NOMO-1 (cell line): ENCODE measurements around the gene PNMT.

Experiments
- DNase-seq, 2 experiments: peaks; one replicate each; lab custom pipeline; 2025; ENCODE audit not compliant: unreplicated experiment in 2 of 2; lab: John Stamatoyannopoulos, UW

Gene PNMT

DNA sequence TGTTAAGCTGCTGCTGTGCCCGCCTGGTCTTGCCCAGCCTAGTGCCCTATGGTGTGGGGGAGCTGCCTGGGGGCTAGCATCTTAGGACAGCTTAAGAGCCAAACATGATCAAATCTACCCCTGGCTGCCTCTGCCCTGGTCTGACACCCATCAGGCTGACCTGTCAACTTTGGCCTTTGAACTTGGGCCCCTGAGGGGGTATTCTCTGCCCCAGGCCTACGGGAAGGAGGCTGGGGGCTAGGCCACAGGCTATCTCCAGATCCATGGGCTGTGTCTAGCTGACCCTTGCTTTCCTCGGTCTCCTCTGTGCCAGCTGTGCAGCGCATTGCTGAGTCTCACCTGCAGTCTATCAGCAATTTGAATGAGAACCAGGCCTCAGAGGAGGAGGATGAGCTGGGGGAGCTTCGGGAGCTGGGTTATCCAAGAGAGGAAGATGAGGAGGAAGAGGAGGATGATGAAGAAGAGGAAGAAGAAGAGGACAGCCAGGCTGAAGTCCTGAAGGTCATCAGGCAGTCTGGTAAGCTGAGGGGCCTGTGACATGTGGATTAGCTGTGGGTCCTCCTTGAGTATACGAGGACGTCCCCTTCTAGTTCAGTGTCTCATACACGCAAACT is 34.6 kb upstream of the PNMT start:
- DNase-seq: no peak

DNA sequence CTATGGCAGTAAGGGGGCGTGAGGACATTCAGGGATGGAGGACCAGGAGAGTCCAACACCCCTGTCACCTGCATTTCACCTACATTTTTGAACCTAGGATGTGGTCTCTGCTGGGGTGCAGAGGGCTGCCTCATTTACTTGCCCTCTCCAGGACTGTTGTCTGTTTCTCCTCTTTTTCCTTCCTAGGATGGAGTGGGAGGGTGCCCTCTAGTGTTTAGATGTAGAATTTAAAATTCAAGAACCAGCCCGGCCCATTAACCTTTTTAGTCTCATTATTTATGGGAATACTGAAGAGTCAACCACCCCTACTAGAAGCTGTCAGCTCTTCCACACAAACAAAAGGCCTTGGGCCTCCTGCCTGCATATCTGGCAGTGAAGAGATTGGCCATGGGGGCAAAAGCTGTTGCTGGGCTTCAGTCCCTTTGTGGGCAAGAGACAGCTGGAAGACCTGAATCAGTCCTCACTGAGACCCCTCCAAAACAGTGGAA is 33.8 kb upstream of the PNMT start:
- DNase-seq: peak in 1 of 2 experiments; percentile 27

DNA sequence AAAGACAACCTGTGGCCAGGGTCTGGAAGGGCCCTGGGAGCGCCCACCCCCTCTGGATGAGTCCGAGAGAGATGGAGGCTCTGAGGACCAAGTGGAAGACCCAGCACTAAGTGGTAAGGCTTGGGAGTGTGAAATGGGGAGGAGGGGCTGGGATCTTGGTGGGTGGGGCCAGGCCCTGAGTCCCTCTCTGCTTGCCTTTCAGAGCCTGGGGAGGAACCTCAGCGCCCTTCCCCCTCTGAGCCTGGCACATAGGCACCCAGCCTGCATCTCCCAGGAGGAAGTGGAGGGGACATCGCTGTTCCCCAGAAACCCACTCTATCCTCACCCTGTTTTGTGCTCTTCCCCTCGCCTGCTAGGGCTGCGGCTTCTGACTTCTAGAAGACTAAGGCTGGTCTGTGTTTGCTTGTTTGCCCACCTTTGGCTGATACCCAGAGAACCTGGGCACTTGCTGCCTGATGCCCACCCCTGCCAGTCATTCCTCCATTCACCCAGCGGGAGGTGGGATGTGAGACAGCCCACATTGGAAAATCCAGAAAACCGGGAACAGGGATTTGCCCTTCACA is 32.6 kb upstream of the PNMT start:
- no peak for DNase-seq

DNA sequence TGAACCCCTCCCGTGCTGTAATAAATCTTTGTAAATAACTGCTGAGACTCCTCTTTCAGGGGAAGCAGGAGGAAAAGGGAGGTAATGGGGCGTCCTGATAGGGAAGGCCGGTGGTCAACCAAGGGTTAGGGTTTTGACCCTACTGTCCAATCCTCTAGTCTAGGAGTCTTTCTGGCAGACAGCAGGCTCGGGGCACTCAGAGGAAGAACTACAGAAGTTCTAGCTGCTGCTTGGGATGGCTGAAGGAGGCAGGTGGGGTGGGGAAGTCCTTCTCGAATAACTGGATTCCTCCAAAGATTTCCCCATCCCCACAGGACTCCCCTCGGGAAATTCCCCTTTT is 31.7 kb upstream of the PNMT start:
- no peak for DNase-seq

DNA sequence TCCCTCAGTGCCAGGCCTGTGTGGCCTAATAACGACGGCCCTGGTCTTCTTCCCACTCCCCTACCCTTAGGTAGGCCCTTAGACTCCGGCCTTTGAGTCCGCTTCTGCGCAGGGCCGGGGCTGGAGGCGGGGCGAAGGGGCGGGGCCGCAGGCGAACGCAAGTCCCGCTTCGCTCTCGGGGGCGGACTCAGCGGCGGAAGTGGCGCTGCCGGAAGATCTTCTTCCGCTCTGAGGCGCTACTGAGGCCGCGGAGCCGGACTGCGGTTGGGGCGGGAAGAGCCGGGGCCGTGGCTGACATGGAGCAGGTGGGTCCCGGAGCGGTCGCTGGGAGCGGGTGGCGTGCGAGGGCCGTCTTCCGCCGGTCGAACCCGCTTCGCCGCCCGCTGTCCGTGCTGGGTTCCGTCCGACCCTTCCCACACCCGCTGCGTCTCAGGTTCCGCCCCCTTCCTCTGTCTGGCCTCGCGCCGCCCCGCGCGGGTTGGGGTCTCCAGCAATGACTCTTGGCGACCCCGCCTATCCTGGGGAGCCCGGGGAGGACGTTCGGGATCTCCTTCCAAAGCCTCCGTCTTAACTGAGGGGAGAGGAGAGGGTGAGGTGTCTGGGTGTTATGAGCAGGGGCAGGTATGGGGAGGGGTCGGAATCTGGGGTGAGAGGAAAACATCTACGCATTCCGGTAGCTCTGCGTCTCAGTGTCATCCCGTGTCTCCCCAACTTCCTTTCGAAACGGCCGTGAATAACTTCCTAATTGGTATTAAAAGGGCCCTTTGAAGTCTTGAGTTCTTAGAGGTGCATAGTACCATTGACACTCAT is 31.1 kb upstream of the PNMT start, which contains the start of gene STARD3:
Gene STARD3, plus strand, starts transcription at position 218 of the 810 bp plus-strand sequence. CDS start 16,388 bp downstream, outside the sequence.
- peak; percentile 71 to 84 for DNase-seq

DNA sequence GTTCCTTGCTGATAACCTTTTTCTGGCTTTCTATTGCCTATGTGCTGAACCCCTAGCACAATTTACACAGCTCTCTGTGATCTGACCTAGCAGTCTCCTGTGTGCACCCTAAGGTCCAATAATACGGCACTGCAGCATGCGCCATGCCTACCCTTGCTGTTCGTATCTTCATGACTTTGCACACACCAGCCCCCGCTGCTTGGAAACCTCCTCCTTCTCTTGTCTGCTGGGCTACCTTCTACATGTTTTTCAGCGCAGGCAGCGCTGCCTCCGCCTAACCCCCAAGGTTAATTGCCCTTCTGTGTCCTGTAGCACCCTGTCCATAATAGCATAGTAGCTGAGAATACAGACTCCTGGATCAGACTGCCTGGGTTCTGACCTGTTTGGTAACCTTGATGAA is 29.9 kb upstream of the PNMT start:
- DNase-seq: no peak

DNA sequence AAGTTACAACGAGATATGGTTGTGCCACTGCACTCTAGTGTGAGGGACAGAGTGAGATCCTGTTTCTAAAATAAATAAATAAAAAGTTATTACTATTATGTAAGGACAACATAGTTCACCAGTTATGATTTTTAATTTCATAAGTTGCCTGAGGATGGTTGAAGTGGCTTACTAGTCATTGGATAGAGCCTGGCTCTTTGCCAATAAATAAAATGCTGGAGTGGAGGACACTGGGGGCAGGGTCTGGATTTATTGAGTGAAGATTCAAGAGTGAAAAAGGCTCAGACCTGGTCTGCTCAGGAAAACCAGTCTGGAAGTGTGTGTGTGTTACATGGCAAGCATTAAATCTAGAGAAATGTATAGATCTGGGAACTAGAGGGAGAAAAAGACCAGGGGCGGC is 29.2 kb upstream of the PNMT start:
- DNase-seq: no peak

DNA sequence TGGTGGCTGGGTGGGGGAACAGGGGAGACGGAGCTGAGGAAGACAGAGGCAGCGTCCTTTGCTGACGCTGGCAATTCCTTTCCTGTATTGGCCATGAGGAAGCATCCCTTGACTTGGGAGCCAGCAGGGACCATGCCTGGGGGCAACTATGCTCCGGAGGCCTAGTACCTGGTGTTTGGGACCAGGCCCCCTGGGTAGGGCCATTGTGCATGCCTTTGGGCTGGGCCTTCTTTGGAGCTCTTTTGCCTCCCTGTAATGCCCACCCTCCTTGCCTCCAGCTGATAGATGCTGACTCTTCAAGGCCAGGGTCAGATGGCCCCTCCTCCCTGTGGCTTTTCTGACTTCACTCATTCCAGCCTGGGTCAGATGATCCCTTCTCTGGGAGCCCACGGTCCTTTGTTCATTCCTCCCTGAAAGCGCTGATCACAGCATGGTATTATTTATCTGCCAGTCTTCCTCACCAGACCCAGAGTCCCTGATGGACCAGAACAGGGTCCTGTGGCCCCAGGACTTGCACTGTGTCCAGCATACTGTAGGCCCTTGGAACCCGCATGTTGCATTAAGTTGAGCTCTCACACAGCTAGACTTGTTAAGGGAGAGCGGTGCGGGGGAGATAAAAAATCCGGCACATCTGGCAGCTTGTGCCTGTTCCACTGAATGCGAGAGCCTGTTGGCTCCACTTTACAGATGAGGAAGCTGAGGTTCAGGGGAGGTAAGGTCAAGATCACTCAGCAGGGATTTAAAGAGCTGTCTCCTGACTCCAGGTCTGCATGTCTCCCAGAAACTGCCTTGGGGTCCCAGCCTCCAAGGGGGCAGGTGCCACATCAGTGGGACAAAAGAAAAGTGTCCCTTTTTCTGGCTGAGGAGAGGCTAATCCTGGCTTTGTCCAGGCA is 28.4 kb upstream of the PNMT start:
- DNase-seq: no peak

DNA sequence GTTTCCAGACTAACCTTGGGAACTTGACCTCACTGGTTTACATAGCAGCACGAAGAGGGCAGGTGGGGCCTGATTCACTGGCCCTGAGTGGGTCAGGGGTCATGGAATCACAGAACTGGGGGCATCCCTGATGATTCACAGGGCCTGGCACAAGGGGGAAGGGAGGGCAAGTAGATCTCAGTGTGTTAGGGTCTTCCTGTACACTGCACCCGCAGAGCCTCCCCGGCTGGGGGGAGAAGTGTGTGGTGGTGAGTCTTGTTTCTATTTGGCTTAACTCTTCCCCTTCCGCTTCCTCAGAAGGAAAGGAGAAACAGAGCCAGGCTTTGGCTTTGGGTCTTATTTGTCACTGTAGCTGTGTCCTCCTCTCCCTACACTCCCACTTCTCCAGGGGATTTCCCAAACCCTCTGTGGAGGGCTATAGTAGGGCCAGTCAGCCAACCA is 27.6 kb upstream of the PNMT start:
- DNase-seq: no peak

DNA sequence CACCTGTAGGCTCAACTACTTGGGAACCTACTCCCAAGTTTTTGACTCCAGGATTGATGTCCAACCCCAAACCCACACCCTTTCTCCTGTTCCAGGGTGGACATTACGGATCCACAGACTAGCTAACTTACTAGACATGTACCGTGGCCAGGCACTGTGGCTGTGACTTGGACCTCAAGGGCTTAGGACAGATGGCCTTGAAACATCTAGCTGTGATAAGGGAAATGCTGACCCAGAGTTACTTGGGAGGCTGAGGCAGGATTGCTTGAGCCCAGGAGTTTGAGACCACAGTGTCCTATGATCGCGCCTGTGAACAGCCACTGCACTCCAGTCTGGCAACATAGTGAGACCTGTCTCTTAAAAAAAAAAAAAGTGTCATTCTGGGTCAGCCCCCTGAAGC is 27.2 kb upstream of the PNMT start:
- DNase-seq: no peak

DNA sequence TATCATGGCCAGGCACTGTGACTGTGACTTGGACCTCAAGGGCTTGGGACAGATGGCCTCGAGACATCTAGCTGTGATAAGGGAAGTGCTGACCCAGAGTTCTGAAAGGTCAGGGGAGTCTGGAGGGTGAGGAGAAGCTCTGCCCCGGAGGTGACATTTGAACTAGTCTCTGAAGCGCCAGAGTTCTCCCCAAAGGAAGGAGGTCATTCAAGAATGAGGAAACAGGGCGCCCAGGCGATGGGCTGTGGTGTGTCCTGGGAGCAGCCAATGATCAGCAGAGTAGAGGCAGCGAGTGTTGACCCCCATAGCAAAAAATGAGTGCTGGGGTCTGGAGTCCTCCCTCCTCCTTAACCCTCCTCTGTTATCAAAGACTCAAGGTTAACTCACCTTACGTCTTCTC is 26.4 kb upstream of the PNMT start:
- DNase-seq: no peak

DNA sequence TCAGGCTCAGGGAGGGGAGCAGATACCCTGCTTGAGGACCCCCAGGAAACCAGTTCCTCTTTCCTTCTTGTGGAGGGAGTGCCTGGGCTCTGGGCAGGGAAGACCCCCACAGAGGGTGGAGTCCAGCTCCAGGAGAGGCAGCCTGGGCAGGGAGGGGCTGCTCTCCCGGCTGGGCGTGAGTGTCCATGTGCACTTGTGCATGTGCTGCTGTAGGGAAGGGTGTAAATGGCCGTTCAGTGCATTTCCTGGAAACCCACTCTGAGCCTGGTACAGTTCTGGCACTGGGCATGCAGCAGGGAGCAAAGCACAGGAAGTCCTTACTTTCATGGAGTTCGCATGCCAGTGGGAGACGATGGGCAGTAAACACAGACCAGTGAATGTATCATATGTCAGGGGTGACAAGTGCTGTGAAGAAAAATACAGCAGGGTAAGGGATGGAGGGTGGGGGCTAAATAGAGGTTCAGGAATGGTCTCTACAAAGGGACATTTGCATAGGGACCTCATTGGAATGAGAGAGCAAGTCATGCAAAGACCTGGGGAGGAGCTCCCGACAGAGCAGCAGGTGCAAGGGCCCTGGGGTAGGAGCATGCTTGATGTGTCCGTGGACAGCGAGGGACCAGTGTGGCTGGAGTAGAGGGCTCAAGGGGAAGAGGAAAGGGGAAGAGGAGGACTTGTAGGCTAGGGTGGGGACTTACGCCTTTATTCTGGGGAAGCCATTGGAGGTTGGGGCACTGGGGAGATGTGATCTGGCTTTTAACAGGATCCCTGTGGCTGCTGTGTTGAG is 25.8 kb upstream of the PNMT start:
- no peak for DNase-seq

DNA sequence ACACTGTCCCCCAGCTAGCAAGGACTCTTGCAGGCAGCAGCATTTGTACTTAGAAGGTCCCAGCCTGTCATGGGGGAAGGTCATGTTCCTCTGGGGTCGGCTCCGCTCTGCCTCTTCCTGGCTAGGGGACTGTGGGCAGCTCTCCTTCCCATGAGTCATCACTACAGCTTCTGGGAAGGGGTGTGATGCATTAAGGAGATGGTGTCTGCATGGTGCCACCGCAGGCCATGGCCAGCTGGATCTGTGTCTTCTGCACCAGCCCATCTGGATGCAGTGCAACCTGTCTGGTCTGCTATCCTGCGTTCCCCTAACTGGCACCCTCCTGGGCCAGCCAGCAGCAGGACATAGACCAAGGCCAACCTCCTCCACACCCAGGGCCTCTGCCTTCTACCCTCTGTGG is 25.0 kb upstream of the PNMT start:
- no peak for DNase-seq

DNA sequence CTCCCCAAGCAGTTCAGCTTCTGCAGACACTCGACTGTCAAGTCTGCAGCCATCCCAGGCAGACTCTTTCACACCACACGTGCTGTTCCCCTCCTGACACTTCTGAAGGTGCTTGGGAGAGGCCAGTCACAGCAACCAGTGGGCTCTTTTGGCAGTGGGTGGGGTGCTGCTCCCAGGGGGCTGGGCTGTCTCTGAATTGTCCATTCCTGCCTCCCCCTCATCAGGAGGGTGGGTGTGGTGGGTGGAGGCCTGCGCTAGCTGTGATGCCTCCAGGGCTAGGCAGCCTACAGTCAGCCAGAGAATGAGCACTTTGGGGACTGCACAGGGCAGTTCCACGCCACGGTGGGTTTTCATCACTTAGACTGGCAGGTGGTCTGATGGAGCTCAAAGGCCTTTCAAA is 21.0 kb upstream of the PNMT start:
- no peak for DNase-seq

DNA sequence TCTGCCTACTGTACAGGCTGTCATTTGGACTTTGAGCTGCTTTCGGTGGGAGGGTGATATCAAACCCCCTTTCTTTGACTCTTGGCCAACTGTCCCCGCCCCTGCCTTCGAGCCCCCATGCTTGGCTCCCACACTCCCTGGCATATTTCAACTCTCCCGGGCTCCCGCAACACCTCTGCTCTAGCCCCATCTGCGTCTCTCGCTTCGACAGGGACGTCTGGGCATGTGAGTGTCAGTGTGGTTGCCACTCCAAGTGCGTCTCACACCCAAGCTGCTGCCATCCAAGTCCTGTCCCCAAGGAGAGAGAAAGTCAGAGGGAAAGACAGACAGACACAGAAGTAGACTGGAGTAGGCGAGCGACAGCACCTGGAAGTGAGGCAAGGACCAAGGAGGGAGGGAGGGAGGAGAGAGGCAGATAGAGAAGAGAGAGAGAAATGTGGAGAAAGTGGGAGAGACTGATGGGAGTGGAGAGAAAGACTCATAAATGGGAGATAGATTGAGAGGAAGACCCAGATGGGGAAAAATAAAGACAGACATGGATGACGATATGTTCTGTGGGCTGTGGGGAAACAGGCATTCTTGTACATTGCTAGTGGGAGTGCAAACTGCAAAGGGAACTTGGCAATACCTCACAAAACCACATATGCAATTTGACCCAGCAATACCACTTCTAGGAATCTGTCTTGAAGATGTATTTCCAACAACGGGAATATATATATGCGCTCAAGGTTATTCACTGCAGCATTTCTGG is 19.5 kb upstream of the PNMT start:
- DNase-seq: no peak

DNA sequence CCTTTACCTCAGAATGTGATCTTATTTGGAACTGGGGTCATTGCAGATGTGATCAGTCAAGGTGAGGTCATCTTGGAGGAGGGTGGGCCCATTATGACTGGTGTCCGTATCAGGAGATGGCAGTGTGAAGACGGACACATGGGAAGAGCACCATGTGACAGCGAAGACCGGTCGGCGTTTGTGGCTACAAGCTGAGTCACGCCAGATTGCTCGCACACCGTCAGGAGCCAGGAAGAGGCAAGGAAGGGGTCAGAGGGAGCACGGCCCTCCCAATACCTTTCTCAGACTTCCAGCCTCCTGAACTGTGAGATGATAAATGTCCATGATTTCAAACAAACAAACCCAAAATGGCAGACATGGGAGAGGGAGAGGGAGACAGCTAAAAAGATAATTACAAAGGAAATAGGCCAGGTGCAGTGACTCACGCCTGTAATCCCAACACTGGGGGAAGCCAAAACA is 18.1 kb upstream of the PNMT start:
- DNase-seq: no peak

DNA sequence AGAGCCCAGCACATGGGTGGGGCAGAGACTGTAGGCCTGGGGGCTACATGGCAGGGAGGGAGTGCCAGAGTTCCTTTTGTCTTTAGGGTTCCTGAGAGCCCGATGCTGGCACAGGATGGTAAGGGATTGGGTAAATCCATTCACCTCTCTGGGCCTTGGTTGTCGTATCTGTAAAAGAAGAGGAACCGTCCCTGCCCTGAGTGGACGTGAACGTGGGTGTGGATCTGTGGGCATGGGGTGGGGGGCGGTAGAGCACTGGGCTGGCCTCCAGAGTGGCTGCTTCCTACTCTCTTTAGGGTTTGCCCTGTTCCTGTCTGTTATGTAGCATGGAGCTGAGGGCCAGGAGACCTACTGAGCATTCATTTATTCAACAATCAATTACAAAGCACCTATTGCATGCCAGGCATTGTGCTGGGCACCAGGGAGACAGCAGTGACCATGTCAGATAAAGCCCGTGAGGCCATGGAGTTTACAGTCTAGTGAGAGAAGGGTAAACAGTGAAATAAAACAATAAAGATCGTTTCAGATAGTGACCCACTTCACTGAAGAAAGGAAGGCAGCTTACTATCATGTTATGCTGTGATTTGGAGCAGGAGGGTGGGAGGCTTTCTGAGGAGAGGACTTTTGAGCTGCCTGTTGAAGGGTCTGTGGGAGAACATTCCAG is 16.2 kb upstream of the PNMT start:
- no peak for DNase-seq

DNA sequence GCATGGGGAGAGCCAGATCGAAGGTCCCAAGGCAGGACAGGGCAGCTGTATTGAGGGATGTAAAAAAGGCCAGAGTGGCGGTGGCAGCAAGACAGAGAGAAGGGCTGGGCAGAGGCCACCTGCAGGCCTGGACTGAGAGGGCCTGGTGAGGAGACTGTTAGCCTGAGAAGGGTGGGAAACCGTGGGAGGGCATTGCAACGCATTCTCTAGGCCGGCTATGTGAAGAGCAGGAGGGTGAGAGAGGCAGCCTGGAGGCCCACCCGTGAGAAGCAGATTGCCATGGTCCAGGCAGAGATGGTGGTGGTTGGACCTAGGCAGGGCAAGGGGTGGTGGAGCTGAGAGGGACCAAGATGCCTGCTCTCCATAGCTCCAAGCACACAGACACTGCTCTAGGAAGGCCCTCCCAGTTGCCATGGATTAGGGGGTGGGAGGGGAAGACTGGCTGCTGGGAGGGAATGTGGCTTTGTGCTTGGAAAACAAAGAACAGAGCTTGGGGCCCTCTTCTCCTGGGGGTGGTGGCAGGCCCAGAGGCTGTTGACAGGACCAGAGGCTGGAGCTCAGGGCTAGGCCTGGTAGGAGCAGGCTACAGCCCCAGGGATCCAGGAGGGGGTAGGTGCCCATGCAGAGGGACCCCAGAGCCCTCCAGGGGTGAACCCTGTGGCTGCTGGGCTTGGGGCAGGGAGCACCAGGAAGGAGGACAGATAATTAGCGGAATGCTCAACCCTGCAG is 15.5 kb upstream of the PNMT start:
- no peak for DNase-seq
